H1 (cell line): ENCODE data around the gene KIF13A. TPM values are rescaled to one million over a fixed set of nuclear protein-coding genes. Genes with fewer than 3 reads are reported as not detected.
"Not testable (repeated sequence)": the region's sequence is repeated elsewhere in the genome, so short reads cannot be mapped to it uniquely, and the experiment has no call there.

ENCODE experiments used
- CTCF ChIA-PET: fragments of 300-600 bp; sonication (Branson Sonifier 250); formaldehyde crosslinking; loops from one replicate; lab custom pipeline; 2021; ENCODE audit not compliant: partially characterized antibody; lab: Charles Lee
- POLR2A ChIA-PET: fragments of 300-600 bp; sonication (Branson Sonifier 250); formaldehyde crosslinking; loops from one replicate; lab custom pipeline; 2021; ENCODE audit warnings: inconsistent platforms; ENCODE audit not compliant: partially characterized antibody; lab: Charles Lee
- DNase-seq, 2 experiments: peaks; one replicate each; pipeline versions ENCODE4 v3.0.0 to v3.0.0-alpha.2; 2010 to 2022; ENCODE audit warnings: low spot score in 2 of 2, low read depth in 1 of 2, mixed read lengths in 1 of 2
- FAIRE-seq: peaks from 2 replicates; lab custom pipeline; 2011; peaks lifted over from hg19 to GRCh38; lab: Jason Lieb, UNC
- H2AFZ ChIP-seq: 2 replicates; pipeline ENCODE4 v1.8.1; 2012; ENCODE audit warnings: low read length, inconsistent platforms
- H2AK5ac ChIP-seq: 2 replicates; pipeline ENCODE4 v1.6.1; 2013; ENCODE audit warnings: low read depth, low read length
- H2BK120ac ChIP-seq: replicated peaks from 2 replicates; pipeline ENCODE3; 2013; ENCODE audit warnings: low read depth, low read length, inconsistent platforms
- H2BK12ac ChIP-seq: 2 replicates; pipeline ENCODE4 v1.6.1; 2013; ENCODE audit warnings: low read depth, low read length
- H2BK15ac ChIP-seq: 2 replicates; pipeline ENCODE4 v1.6.1; 2013; ENCODE audit warnings: low read length
- H2BK20ac ChIP-seq: 2 replicates; pipeline ENCODE4 v1.6.1; 2013; ENCODE audit warnings: low read length
- H2BK5ac ChIP-seq: 2 replicates; pipeline ENCODE4 v1.6.1; 2013; ENCODE audit warnings: low read depth, low read length
- H3K14ac ChIP-seq: 2 replicates; pipeline ENCODE4 v1.6.1; 2013; ENCODE audit warnings: inconsistent platforms; ENCODE audit not compliant: insufficient read length
- H3K18ac ChIP-seq: 2 replicates; pipeline ENCODE4 v1.6.1; 2013; ENCODE audit warnings: low read length; ENCODE audit errors: extremely low read depth
- H3K23ac ChIP-seq: 2 replicates; pipeline ENCODE4 v1.6.1; 2013; ENCODE audit warnings: inconsistent platforms; ENCODE audit not compliant: insufficient read length
- H3K23me2 ChIP-seq: 2 replicates; pipeline ENCODE4 v1.6.1; 2013; ENCODE audit warnings: low read depth, low read length
- H3K27ac ChIP-seq: 2 replicates; pipeline ENCODE4 v1.6.1; 2011; ENCODE audit warnings: low read depth, low read length, inconsistent platforms
- H3K27me3 ChIP-seq, 4 experiments: replicated peaks in 1 of 4; 1 replicate in 1 of 4; 2 replicates in 3 of 4; pipeline versions ENCODE4 v1.6.1 to v1.8.1; 2011 to 2013; ENCODE audit warnings: low read length in 3 of 4, mild to moderate bottlenecking in 3 of 4, inconsistent platforms in 2 of 4, mixed read lengths in 2 of 4, moderate library complexity in 1 of 4; ENCODE audit not compliant: control insufficient read depth in 3 of 4, insufficient read depth in 3 of 4; ENCODE audit errors: extremely low read depth in 1 of 4
- H3K36me3 ChIP-seq, 4 experiments: 2 replicates each; pipeline versions ENCODE4 v1.6.1 to v1.8.1; 2011 to 2013; ENCODE audit warnings: mild to moderate bottlenecking in 4 of 4, low read length in 3 of 4, moderate library complexity in 2 of 4, control low read depth in 1 of 4, inconsistent platforms in 1 of 4; ENCODE audit not compliant: insufficient read depth in 4 of 4, control insufficient read depth in 2 of 4
- H3K4ac ChIP-seq: replicated peaks from 2 replicates; pipeline ENCODE3; 2013; ENCODE audit warnings: low read length, low read depth, mixed read lengths, inconsistent platforms; ENCODE audit not compliant: insufficient read length
- H3K4me1 ChIP-seq, 4 experiments: replicated peaks in 1 of 4; 1 replicate in 1 of 4; 2 replicates in 3 of 4; pipeline versions ENCODE4 v1.6.1 to v1.8.1; 2011 to 2013; ENCODE audit warnings: low read length in 3 of 4, inconsistent platforms in 2 of 4, mixed read lengths in 1 of 4; ENCODE audit not compliant: insufficient read depth in 4 of 4, control insufficient read depth in 3 of 4
- H3K4me2 ChIP-seq, 2 experiments: 2 replicates each; pipeline versions ENCODE4 v1.6.1 to v1.8.1; 2011 to 2013; ENCODE audit warnings: low read depth in 2 of 2, low read length in 2 of 2, control low read depth in 1 of 2, inconsistent platforms in 1 of 2, mild to moderate bottlenecking in 1 of 2; ENCODE audit not compliant: insufficient read depth in 1 of 2
- H3K4me3 ChIP-seq, 4 experiments: fragments of 200-600, 300-600 bp in 1 of 4; sonication (generic), shearing (Covaris generic), sonication (Bioruptor Twin) in 1 of 4; 2 replicates each; pipeline versions ENCODE4 v1.5.1 to v1.8.1; 2011 to 2016; ENCODE audit warnings: low read length in 4 of 4, low read depth in 3 of 4, control low read depth in 2 of 4, inconsistent platforms in 2 of 4, mild to moderate bottlenecking in 2 of 4, mixed read lengths in 1 of 4, moderate library complexity in 1 of 4; ENCODE audit not compliant: insufficient read depth in 2 of 4; ENCODE audit errors: extremely low read depth in 1 of 4
- H3K56ac ChIP-seq: replicated peaks from 2 replicates; pipeline ENCODE3; 2013; ENCODE audit warnings: low read depth, mild to moderate bottlenecking, mixed read lengths, low read length, inconsistent platforms; ENCODE audit not compliant: insufficient read length
- H3K79me1 ChIP-seq: 2 replicates; pipeline ENCODE4 v1.6.1; 2013; ENCODE audit warnings: low read depth, low read length, control low read depth
- H3K79me2 ChIP-seq, 2 experiments: 2 replicates each; pipeline versions ENCODE4 v1.6.1 to v1.8.1; 2012 to 2013; ENCODE audit warnings: low read length in 2 of 2, mild to moderate bottlenecking in 2 of 2, inconsistent platforms in 1 of 2; ENCODE audit not compliant: insufficient read depth in 2 of 2, control insufficient read depth in 1 of 2
- H3K9ac ChIP-seq, 4 experiments: replicated peaks in 1 of 4; 1 replicate in 1 of 4; 2 replicates in 3 of 4; pipeline versions ENCODE4 v1.6.1 to v1.8.1; 2011 to 2013; ENCODE audit warnings: low read depth in 3 of 4, low read length in 3 of 4, control low read depth in 2 of 4, mild to moderate bottlenecking in 2 of 4, moderate library complexity in 2 of 4, inconsistent platforms in 1 of 4; ENCODE audit errors: extremely low read depth in 1 of 4
- H3K9me3 ChIP-seq, 2 experiments: 2 replicates each; pipeline versions ENCODE4 v1.6.1 to v1.8.1; 2012 to 2013; ENCODE audit warnings: mild to moderate bottlenecking in 2 of 2, moderate library complexity in 2 of 2, control low read depth in 1 of 2, inconsistent platforms in 1 of 2, low read depth in 1 of 2, low read length in 1 of 2, mixed read lengths in 1 of 2; ENCODE audit not compliant: insufficient read depth in 2 of 2
- H4K20me1 ChIP-seq, 2 experiments: replicated peaks in 1 of 2; 2 replicates each; pipeline versions ENCODE3 to v1.8.1; 2011 to 2013; ENCODE audit warnings: inconsistent platforms in 2 of 2, low read length in 2 of 2, mild to moderate bottlenecking in 1 of 2; ENCODE audit not compliant: insufficient read depth in 2 of 2, control insufficient read depth in 1 of 2
- H4K5ac ChIP-seq: 2 replicates; pipeline ENCODE4 v1.6.1; 2013; ENCODE audit warnings: low read length, low read depth, mixed read lengths, inconsistent platforms; ENCODE audit not compliant: insufficient read length
- H4K8ac ChIP-seq: 2 replicates; pipeline ENCODE4 v1.8.0; 2013; ENCODE audit warnings: mild to moderate bottlenecking, moderate library complexity, low read length, inconsistent platforms; ENCODE audit not compliant: insufficient read depth; ENCODE audit errors: extremely low read depth
- H4K91ac ChIP-seq: replicated peaks from 2 replicates; pipeline ENCODE3; 2013; ENCODE audit warnings: low read length, mixed read lengths, inconsistent platforms; ENCODE audit not compliant: insufficient read length
- WGBS, 2 experiments: shearing (Covaris generic) in 1 of 2; methylation state at CpG; one replicate each; pipeline versions ENCODE4 v1.1.6 to v1.1.7; 2013 to 2015; ENCODE audit warnings: low lambda C conversion rate in 2 of 2, mixed read lengths in 2 of 2, inconsistent platforms in 1 of 2, low coverage in 1 of 2, missing lambda C conversion rate in 1 of 2; ENCODE audit not compliant: insufficient replicate concordance in 2 of 2, insufficient coverage in 1 of 2, insufficient read length in 1 of 2; ENCODE audit errors: extremely low coverage in 1 of 2, missing lambda C conversion rate in 1 of 2; 5-methylcytosine and 5-hydroxymethylcytosine counted together
- polyA plus RNA-seq, 7 experiments: library from polyadenylated mRNA; depleted of rRNA in 3 of 7; stranded (reverse) in 5 of 7; unstranded in 2 of 7; fragments of >200 nt in 5 of 7; fragments of 200-250 nt in 2 of 7; gene quantifications; 1 replicate in 5 of 7; 2 replicates in 1 of 7; 4 replicates in 1 of 7; pipeline versions ENCODE4 v1.2.1 to v1.2.3, GENCODE V29; 2011 to 2013; ENCODE audit warnings: missing spikeins in 2 of 7, mixed read lengths in 2 of 7
- total RNA-seq: library from RNA; stranded (reverse); fragmentation: NEBNext Ultra II Directional; extraction: Animal tissue kit (Norgen Biotek cat#: 25700); gene quantifications from 2 replicates; pipeline ENCODE4 v1.2.1, GENCODE V29; 2021

The KIF13A gene
- total and polyA plus RNA-seq, 2 of the 8 experiments (the other 6 are each of a cell fraction or from before 2014, with no cell fraction given), result 14.7 to 40.8 TPM

- H3K36me3 ChIP-seq, CTCF ChIA-PET, H2AFZ ChIP-seq, H3K18ac ChIP-seq, H3K14ac ChIP-seq, H3K79me2 ChIP-seq, FAIRE-seq, H4K5ac ChIP-seq, H3K4me1 ChIP-seq, H2BK20ac ChIP-seq, H2BK5ac ChIP-seq, H3K27me3 ChIP-seq, H2BK15ac ChIP-seq, H3K27ac ChIP-seq, H3K4ac ChIP-seq, H3K23me2 ChIP-seq, H2BK12ac ChIP-seq, H2AK5ac ChIP-seq, H3K23ac ChIP-seq, H3K56ac ChIP-seq, H3K4me3 ChIP-seq, H2BK120ac ChIP-seq, H4K91ac ChIP-seq, DNase-seq, H3K4me2 ChIP-seq, H3K9me3 ChIP-seq, H3K79me1 ChIP-seq, H4K20me1 ChIP-seq, H3K9ac ChIP-seq: not testable (repeated sequence)
- POLR2A ChIA-PET, result interaction anchor here (2.3 kb wide), 1 partner anchor 10 kb away, joined by 5 read pairs; no protein-coding TSS in a partner anchor
- WGBS, 2 experiments, result 95% methylated on average over 21 of the region's 35 CpGs; no CpG with 5 or more reads in 1 of the 2 experiments
- 0 out of 2 replicates have a peak overlapping the region, but pooled peaks have one; percentile 51 for H4K8ac ChIP-seq
These were observed 242.1 kb downstream of the KIF13A start for GRCh38 chr6:17745324-17745723.

DNA sequence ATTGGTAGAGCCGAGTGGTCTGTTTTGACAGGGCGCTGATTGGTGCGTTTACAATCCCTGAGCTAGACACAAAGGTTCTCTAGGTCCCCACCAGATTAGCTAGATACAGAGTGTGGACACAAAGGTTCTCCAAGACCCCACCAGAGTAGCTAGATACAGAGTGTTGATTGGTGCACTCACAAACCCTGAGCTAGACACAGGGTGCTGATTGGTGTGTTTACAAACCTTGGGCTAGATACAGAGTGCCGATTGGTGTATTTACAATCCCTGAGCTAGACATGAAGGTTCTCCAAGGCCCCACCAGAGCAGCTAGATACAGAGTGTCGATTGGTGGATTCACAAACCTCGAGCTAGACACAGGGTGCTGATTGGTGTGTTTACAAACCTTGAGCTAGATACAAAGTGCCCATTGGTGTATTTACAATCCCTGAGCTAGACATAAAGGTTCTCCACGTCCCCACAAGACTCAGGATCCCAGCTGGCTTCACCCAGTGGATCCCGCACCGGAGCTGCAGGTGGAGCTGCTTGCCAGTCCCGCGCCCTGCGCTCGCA, 242.6 kb downstream of the KIF13A start:
- 95% methylated on average over 12 of the region's 13 CpGs; no CpG with 5 or more reads in 1 of the 2 experiments for WGBS, 2 experiments
- H3K36me3 ChIP-seq, FAIRE-seq, H2BK20ac ChIP-seq, H3K4ac ChIP-seq, H3K56ac ChIP-seq, H3K79me1 ChIP-seq, H2BK120ac ChIP-seq, H3K4me3 ChIP-seq, H3K27me3 ChIP-seq, DNase-seq, H3K23me2 ChIP-seq, H2BK12ac ChIP-seq, H3K9me3 ChIP-seq, H4K91ac ChIP-seq, H3K18ac ChIP-seq, H4K5ac ChIP-seq, H3K14ac ChIP-seq, H2BK15ac ChIP-seq, H2AFZ ChIP-seq, H2AK5ac ChIP-seq, H3K23ac ChIP-seq, H3K79me2 ChIP-seq, H2BK5ac ChIP-seq, H3K4me1 ChIP-seq, H4K20me1 ChIP-seq, H3K27ac ChIP-seq, H3K4me2 ChIP-seq, H3K9ac ChIP-seq: not testable (repeated sequence)
- CTCF ChIA-PET, result interaction anchor here (1.1 kb wide), 1 partner anchor 37 kb away, joined by 3 read pairs; no protein-coding TSS in a partner anchor
- 0 out of 2 replicates have a peak overlapping the region, but pooled peaks have one; percentile 51 for H4K8ac ChIP-seq
- POLR2A ChIA-PET, result interaction anchor here (1.2 to 2.3 kb wide), 2 partner anchors 10 to 38 kb away, joined by 3 to 5 read pairs; partner anchors contain the start of gene NUP153
